ENCODE data around the gene TCOF1.
"Not testable (repeated sequence)": the region's sequence is repeated elsewhere in the genome, so short reads cannot be mapped to it uniquely, and the experiment has no call there.

TCOF1 gene

GRCh38 chr5:150412319-150413175 lies 55.0 kb downstream of the TCOF1 start, which contains the start of gene CD74:
Gene CD74, minus strand, starts transcription at chr5:150412910. Its CDS starts 161 bp downstream, at chr5:150412749.
- Histone ChIP-seq H3K27ac (replicated peaks) (peak within 1 kb of the TSS; percentile 49), H3K27me3 (ENCODE audit: insufficient read depth, poor library complexity, severe bottlenecking) (no peaks in the 10 kb centered on the region), H3K4me3 (replicated peaks; ENCODE audit: insufficient read depth, low read length) (peak within 1 kb of the TSS; percentile 64)
- DNase-seq (ENCODE audit: low read depth in 1 of 2, low spot score in 1 of 2), result peak; percentile 56 to 77
- peak; percentile 61; the same call in 1 of the 2 replicates for TF ChIP-seq SPI1 (IDR thresholded peaks at IDR 0.05; ENCODE audit: borderline replicate concordance, low read depth)
- TF ChIP-seq, protein P1, sequence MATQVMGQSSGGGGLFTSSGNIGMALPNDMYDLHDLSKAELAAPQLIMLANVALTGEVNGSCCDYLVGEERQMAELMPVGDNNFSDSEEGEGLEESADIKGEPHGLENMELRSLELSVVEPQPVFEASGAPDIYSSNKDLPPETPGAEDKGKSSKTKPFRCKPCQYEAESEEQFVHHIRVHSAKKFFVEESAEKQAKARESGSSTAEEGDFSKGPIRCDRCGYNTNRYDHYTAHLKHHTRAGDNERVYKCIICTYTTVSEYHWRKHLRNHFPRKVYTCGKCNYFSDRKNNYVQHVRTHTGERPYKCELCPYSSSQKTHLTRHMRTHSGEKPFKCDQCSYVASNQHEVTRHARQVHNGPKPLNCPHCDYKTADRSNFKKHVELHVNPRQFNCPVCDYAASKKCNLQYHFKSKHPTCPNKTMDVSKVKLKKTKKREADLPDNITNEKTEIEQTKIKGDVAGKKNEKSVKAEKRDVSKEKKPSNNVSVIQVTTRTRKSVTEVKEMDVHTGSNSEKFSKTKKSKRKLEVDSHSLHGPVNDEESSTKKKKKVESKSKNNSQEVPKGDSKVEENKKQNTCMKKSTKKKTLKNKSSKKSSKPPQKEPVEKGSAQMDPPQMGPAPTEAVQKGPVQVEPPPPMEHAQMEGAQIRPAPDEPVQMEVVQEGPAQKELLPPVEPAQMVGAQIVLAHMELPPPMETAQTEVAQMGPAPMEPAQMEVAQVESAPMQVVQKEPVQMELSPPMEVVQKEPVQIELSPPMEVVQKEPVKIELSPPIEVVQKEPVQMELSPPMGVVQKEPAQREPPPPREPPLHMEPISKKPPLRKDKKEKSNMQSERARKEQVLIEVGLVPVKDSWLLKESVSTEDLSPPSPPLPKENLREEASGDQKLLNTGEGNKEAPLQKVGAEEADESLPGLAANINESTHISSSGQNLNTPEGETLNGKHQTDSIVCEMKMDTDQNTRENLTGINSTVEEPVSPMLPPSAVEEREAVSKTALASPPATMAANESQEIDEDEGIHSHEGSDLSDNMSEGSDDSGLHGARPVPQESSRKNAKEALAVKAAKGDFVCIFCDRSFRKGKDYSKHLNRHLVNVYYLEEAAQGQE (IDR thresholded peaks at IDR 0.05; ENCODE audit: insufficient replicate concordance, low read depth), result no peak

- H3K4me3 ChIP-seq (replicated peaks; ENCODE audit: insufficient read depth, low read length), result peak overlapping the region; percentile 64
- no peak for DNase-seq (ENCODE audit: low read depth in 1 of 2, low spot score in 1 of 2)
- no peaks in the 10 kb centered on the region for H3K27me3 ChIP-seq (ENCODE audit: insufficient read depth, poor library complexity, severe bottlenecking)
- H3K27ac ChIP-seq (replicated peaks), result no peak overlapping the region; the same call in 1 of the 2 replicates
- TF ChIP-seq GABPA (IDR thresholded peaks at IDR 0.05; ENCODE audit: low read depth) (no peak), POLR2AphosphoS5 (IDR thresholded peaks at IDR 0.05; ENCODE audit: low read depth) (no peak)
- TF ChIP-seq, protein P1 (IDR thresholded peaks at IDR 0.05; ENCODE audit: insufficient replicate concordance, low read depth), result no peak
- TF ChIP-seq, protein P2, sequence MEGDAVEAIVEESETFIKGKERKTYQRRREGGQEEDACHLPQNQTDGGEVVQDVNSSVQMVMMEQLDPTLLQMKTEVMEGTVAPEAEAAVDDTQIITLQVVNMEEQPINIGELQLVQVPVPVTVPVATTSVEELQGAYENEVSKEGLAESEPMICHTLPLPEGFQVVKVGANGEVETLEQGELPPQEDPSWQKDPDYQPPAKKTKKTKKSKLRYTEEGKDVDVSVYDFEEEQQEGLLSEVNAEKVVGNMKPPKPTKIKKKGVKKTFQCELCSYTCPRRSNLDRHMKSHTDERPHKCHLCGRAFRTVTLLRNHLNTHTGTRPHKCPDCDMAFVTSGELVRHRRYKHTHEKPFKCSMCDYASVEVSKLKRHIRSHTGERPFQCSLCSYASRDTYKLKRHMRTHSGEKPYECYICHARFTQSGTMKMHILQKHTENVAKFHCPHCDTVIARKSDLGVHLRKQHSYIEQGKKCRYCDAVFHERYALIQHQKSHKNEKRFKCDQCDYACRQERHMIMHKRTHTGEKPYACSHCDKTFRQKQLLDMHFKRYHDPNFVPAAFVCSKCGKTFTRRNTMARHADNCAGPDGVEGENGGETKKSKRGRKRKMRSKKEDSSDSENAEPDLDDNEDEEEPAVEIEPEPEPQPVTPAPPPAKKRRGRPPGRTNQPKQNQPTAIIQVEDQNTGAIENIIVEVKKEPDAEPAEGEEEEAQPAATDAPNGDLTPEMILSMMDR (IDR thresholded peaks at IDR 0.05; ENCODE audit: insufficient read depth, low read length), result no peak
Observed at GRCh38 chr5:150413176-150413901, 55.8 kb downstream of the TCOF1 start.

DNA sequence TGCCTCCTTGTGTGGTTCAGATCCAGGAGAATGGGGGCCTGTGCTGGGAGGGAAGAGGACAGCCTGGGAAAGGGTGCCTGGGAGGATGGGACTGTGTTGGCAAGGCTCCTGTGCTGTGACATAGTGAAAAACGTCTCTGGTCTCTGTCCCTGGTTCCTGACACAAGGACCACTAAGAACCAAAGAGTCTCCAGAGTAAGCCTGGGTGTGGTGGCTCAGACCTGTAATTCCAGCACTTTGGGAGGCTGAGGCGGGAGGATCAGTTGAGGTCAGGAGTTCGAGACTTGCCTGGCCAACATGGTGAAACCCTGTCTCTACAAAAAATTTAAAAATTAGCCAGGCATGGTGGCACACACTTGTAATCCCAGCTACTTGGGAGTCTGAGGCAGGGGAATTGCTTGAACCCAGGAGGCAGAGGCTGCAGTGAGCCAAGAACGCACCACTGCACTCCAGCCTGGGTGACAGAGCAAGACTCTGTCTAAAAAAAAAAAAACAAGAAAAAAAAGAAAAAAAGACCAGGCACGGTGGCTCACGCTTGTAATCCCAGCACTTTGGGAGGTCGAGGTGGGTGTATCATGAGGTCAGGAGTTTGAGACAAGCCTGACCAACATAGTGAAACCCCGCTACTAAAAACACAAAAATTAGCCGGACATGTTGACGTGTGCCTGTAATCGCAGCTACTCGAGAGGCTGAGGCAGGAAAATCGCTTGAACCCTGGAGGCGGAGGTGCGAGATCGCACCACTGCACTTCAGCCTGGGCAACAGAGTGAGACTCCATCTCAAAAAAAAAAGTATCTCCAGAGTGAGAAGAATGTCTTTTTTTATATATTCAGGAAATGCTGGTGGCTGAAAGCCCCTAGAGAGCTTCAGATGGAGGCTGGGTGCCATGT lies 56.6 kb downstream of the TCOF1 start:
- not testable (repeated sequence) for H3K27me3 ChIP-seq (ENCODE audit: insufficient read depth, poor library complexity, severe bottlenecking); H3K27ac ChIP-seq (replicated peaks); H3K4me3 ChIP-seq (replicated peaks; ENCODE audit: insufficient read depth, low read length); DNase-seq (ENCODE audit: low read depth in 1 of 2, low spot score in 1 of 2)

GRCh38 chr5:150419630-150420270 lies 62.3 kb downstream of the TCOF1 start:
- H3K27me3 ChIP-seq (ENCODE audit: insufficient read depth, poor library complexity, severe bottlenecking), result no peaks in the 10 kb centered on the region
- no peak overlapping the region for H3K27ac ChIP-seq (replicated peaks)
- TF ChIP-seq, protein P1 (IDR thresholded peaks at IDR 0.05; ENCODE audit: insufficient replicate concordance, low read depth), result no peak
- TF ChIP-seq SPI1 (IDR thresholded peaks at IDR 0.05; ENCODE audit: borderline replicate concordance, low read depth), result no peak
- no peak for TF ChIP-seq GABPA (IDR thresholded peaks at IDR 0.05; ENCODE audit: low read depth)
- no peak for TF ChIP-seq POLR2AphosphoS5 (IDR thresholded peaks at IDR 0.05; ENCODE audit: low read depth)
- TF ChIP-seq, protein P2 (IDR thresholded peaks at IDR 0.05; ENCODE audit: insufficient read depth, low read length), result no peak
- H3K4me3 ChIP-seq (replicated peaks; ENCODE audit: insufficient read depth, low read length), result no peak overlapping the region
- DNase-seq (ENCODE audit: low read depth in 1 of 2, low spot score in 1 of 2), result no peak
